Measurements from ENCODE around the gene HMGN3.

GRCh38 chr6:79280756-79281155, 46.3 kb upstream of the HMGN3 start:
- TF ChIP-seq CTCF (conservative IDR thresholded peaks at IDR 0.05; ENCODE audit: low read depth, low read length) = no peak
- no peak for TF ChIP-seq EZH2 (IDR thresholded peaks at IDR 0.05; ENCODE audit: low read length, unreplicated experiment)
- TF ChIP-seq EZH2phosphoT487 (IDR thresholded peaks at IDR 0.05; ENCODE audit: borderline replicate concordance, low read length) = no peak
